T-cell (primary cell): ENCODE results near the gene UCK2. TPM values are rescaled to one million over a fixed set of nuclear protein-coding genes. Genes with fewer than 3 reads are reported as not detected.
"Not testable (repeated sequence)": the region's sequence is repeated elsewhere in the genome, so short reads cannot be mapped to it uniquely, and the experiment has no call there.

Experiments
- ATAC-seq, 4 experiments: fragments of 200-7000 bp in 3 of 4; fragments of 150-1000 bp in 1 of 4; cut with Tn5 transposase; replicated peaks in 1 of 4; 1 replicate in 3 of 4; 2 replicates in 1 of 4; pipeline ENCODE4 v1.10.0; 2021; ENCODE audit warnings: moderate library complexity in 3 of 4, mild to moderate bottlenecking in 2 of 4, moderate number of reproducible peaks in 1 of 4
- CTCF ChIA-PET, 2 donors: fragments of 300-600 bp; sonication (Branson Sonifier 250); formaldehyde crosslinking; loops; one replicate each; lab custom pipeline; 2022; ENCODE audit warnings: antibody characterized with exemption in 2 of 2; lab: Charles Lee
- POLR2A ChIA-PET, 2 donors: fragments of 300-600 bp; sonication (Branson Sonifier 250); formaldehyde crosslinking; loops; one replicate each; lab custom pipeline; 2022; ENCODE audit warnings: antibody characterized with exemption in 2 of 2; lab: Charles Lee
- DNase-seq, 35 experiments: peaks; one replicate each; pipeline versions ENCODE4 v3.0.0 to v3.0.0-alpha.2; 2013 to 2023
- H3K27ac ChIP-seq: one replicate; pipeline ENCODE4 v1.5.1; 2013; ENCODE audit warnings: low read length
- H3K27me3 ChIP-seq, 2 experiments: replicated peaks in 1 of 2; 1 replicate in 1 of 2; 2 replicates in 1 of 2; pipeline versions ENCODE4 v1.6.1 to v1.7.0; 2013; ENCODE audit warnings: low read length in 1 of 2, mixed read lengths in 1 of 2; ENCODE audit not compliant: control insufficient read depth in 2 of 2, insufficient read depth in 2 of 2; ENCODE audit errors: extremely low read depth in 1 of 2
- H3K36me3 ChIP-seq, 2 donors: 1 replicate in 1 of 2; 2 replicates in 1 of 2; pipeline versions ENCODE4 v1.6.1 to v1.7.0; 2013; ENCODE audit warnings: low read length in 1 of 2; ENCODE audit not compliant: control insufficient read depth in 2 of 2, insufficient read depth in 1 of 2; ENCODE audit errors: extremely low read depth in 1 of 2
- H3K4me1 ChIP-seq, 2 experiments: 1 replicate in 1 of 2; 2 replicates in 1 of 2; pipeline versions ENCODE4 v1.6.1 to v1.7.0; 2013; ENCODE audit warnings: low read length in 2 of 2, mixed read lengths in 1 of 2; ENCODE audit not compliant: insufficient read depth in 2 of 2, control insufficient read depth in 1 of 2; ENCODE audit errors: extremely low read depth in 1 of 2
- H3K4me3 ChIP-seq, 2 donors: 1 replicate in 1 of 2; 2 replicates in 1 of 2; pipeline versions ENCODE4 v1.5.1 to v1.7.0; 2013; ENCODE audit warnings: mild to moderate bottlenecking in 2 of 2, low read length in 1 of 2, moderate library complexity in 1 of 2; ENCODE audit not compliant: control insufficient read depth in 1 of 2; ENCODE audit errors: extremely low read depth in 1 of 2
- H3K9me3 ChIP-seq: 2 replicates; pipeline ENCODE4 v1.7.0; 2013
- H3K27ac Mint-ChIP-seq, 2 donors: one replicate each; pipeline ENCODE4 v1.8.0; 2020 to 2021; ENCODE audit warnings: mild to moderate bottlenecking in 2 of 2, mixed read lengths in 2 of 2
- H3K27me3 Mint-ChIP-seq, 2 donors: one replicate each; pipeline ENCODE4 v1.8.0; 2021 to 2022; ENCODE audit warnings: mixed read lengths in 2 of 2
- H3K36me3 Mint-ChIP-seq: one replicate; pipeline ENCODE4 v1.8.0; 2021; ENCODE audit warnings: mixed read lengths
- H3K4me1 Mint-ChIP-seq, 3 donors: one replicate each; pipeline ENCODE4 v1.8.0; 2020 to 2022; ENCODE audit warnings: mixed read lengths in 3 of 3, mild to moderate bottlenecking in 1 of 3
- H3K4me3 Mint-ChIP-seq, 3 donors: one replicate each; pipeline ENCODE4 v1.8.0; 2020 to 2022; ENCODE audit warnings: mild to moderate bottlenecking in 3 of 3, mixed read lengths in 3 of 3, moderate library complexity in 3 of 3
- H3K9me3 Mint-ChIP-seq, 3 donors: one replicate each; pipeline ENCODE4 v1.8.0; 2020 to 2022; ENCODE audit warnings: mixed read lengths in 3 of 3
- WGBS: methylation state at CpG from one replicate; pipeline ENCODE4 v1.1.5; 2013; ENCODE audit warnings: missing lambda C conversion rate; ENCODE audit not compliant: insufficient coverage; 5-methylcytosine and 5-hydroxymethylcytosine counted together
- total RNA-seq, 35 experiments: library from RNA in 6 of 35; stranded (reverse) in 6 of 35; fragments of 120-200 nt in 1 of 35; gene quantifications; one replicate each; pipeline versions ENCODE4 v1.2.1 to v1.2.4 and lab custom pipeline; 2013 to 2026

Gene UCK2
- total RNA-seq, 5 donors from 2014 or later (not counting 1 experiment from before 2014, with no cell fraction given), result 2.8 to 9.0 (median 6.9) TPM

GRCh38 chr1:165799387-165799786 lies 28.0 kb upstream of the UCK2 start:
- Mint-ChIP-seq H3K4me1 (no peaks in the 10 kb centered on the region), H3K4me3 (no peak overlapping the region), H3K36me3 (no peaks in the 10 kb centered on the region), H3K27me3 (peaks cover 8 to 32% of the 10 kb centered on the region in 2 donors), H3K9me3 (peaks cover 0 to 9% (median 0%) of the 10 kb centered on the region in 3 donors), H3K27ac (no peak overlapping the region)
- ChIA-PET CTCF (interaction anchor here in 1 of 2 donors (0.6 kb wide), 1 partner anchor 18 kb away, joined by 8 read pairs; no protein-coding TSS in a partner anchor), POLR2A (no interaction called here)
- no peaks in the 10 kb centered on the region for H3K4me1 ChIP-seq
- H3K27me3 ChIP-seq, result peaks cover 0 to 12% of the 10 kb centered on the region in 2 experiments
- no peak for DNase-seq
- no peaks in the 10 kb centered on the region for H3K9me3 ChIP-seq
- no peak overlapping the region for H3K27ac ChIP-seq
- ATAC-seq, result no peak
- no peaks in the 10 kb centered on the region for H3K36me3 ChIP-seq
- no peak overlapping the region for H3K4me3 ChIP-seq

- H3K9me3 Mint-ChIP-seq, H3K36me3 Mint-ChIP-seq, H3K27ac ChIP-seq, H3K9me3 ChIP-seq, H3K27me3 ChIP-seq, H3K4me1 ChIP-seq, H3K4me1 Mint-ChIP-seq, H3K27ac Mint-ChIP-seq, H3K4me3 ChIP-seq, CTCF ChIA-PET, DNase-seq, POLR2A ChIA-PET, ATAC-seq, H3K36me3 ChIP-seq, H3K4me3 Mint-ChIP-seq: not testable (repeated sequence)
- H3K27me3 Mint-ChIP-seq, result peaks cover 3 to 15% of the 10 kb centered on the region in 2 donors
- no CpG with 5 or more reads among the region's 1 CpG for WGBS
These were observed 22.9 kb upstream of the UCK2 start for GRCh38 chr1:165804513-165804912.

- no peak overlapping the region for H3K4me3 ChIP-seq
- H3K4me1 Mint-ChIP-seq, result no peaks in the 10 kb centered on the region
- no peak for DNase-seq
- no peaks in the 10 kb centered on the region for H3K36me3 Mint-ChIP-seq
- H3K9me3 Mint-ChIP-seq, result no peaks in the 10 kb centered on the region
- H3K4me1 ChIP-seq, result no peaks in the 10 kb centered on the region
- H3K27me3 Mint-ChIP-seq, result peaks cover 0 to 8% of the 10 kb centered on the region in 2 donors
- no peak overlapping the region for H3K4me3 Mint-ChIP-seq
- H3K36me3 ChIP-seq, result no peaks in the 10 kb centered on the region
- H3K27me3 ChIP-seq, result peaks cover 0 to 4% of the 10 kb centered on the region in 2 experiments
- ATAC-seq, result no peak
- no peak overlapping the region for H3K27ac ChIP-seq
- H3K27ac Mint-ChIP-seq, result no peak overlapping the region
- CTCF ChIA-PET, result no interaction called here
- POLR2A ChIA-PET, result no interaction called here
- no peaks in the 10 kb centered on the region for H3K9me3 ChIP-seq
These were observed 19.8 kb upstream of the UCK2 start for GRCh38 chr1:165807613-165808012.

GRCh38 chr1:165815725-165816124 lies 11.7 kb upstream of the UCK2 start:
- CTCF ChIA-PET, result interaction anchor here in 1 of 2 donors (0.6 kb wide), 1 partner anchor 446 kb away, joined by 3 read pairs; no protein-coding TSS in a partner anchor
- peaks cover 3 to 5% of the 10 kb centered on the region in 2 donors for H3K27me3 Mint-ChIP-seq
- 63% methylated on average over 1 of the region's 3 CpGs for WGBS

GRCh38 chr1:165816157-165816556 lies 11.3 kb upstream of the UCK2 start:
- Mint-ChIP-seq H3K27me3 (peaks cover 3 to 5% of the 10 kb centered on the region in 2 donors), H3K27ac (no peak overlapping the region), H3K4me1 (no peaks in the 10 kb centered on the region), H3K9me3 (no peaks in the 10 kb centered on the region), H3K36me3 (no peaks in the 10 kb centered on the region), H3K4me3 (no peak overlapping the region)
- CTCF ChIA-PET, result interaction anchor here in 1 of 2 donors (0.6 kb wide), 1 partner anchor 446 kb away, joined by 3 read pairs; no protein-coding TSS in a partner anchor
- DNase-seq (no peak), ATAC-seq (no peak)
- 43% methylated on average over 2 of the region's 3 CpGs for WGBS
- no peaks in the 10 kb centered on the region for H3K4me1 ChIP-seq
- H3K9me3 ChIP-seq, result no peaks in the 10 kb centered on the region
- H3K27me3 ChIP-seq, result peaks cover 0 to 9% of the 10 kb centered on the region in 2 experiments
- H3K4me3 ChIP-seq, result no peak overlapping the region
- POLR2A ChIA-PET, result no interaction called here
- H3K27ac ChIP-seq, result no peak overlapping the region
- H3K36me3 ChIP-seq, result no peaks in the 10 kb centered on the region

More at GRCh38 chr1:165815725-165816124, 11.7 kb upstream of the UCK2 start:
- Mint-ChIP-seq H3K9me3 (no peaks in the 10 kb centered on the region), H3K4me1 (no peaks in the 10 kb centered on the region), H3K36me3 (no peaks in the 10 kb centered on the region), H3K4me3 (no peak overlapping the region), H3K27ac (no peak overlapping the region)
- DNase-seq, result no peak
- POLR2A ChIA-PET, result no interaction called here
- Histone ChIP-seq H3K4me3 (no peak overlapping the region), H3K27me3 (peaks cover 0 to 9% of the 10 kb centered on the region in 2 experiments), H3K9me3 (no peaks in the 10 kb centered on the region), H3K36me3 (no peaks in the 10 kb centered on the region), H3K27ac (no peak overlapping the region), H3K4me1 (no peaks in the 10 kb centered on the region)
- no peak for ATAC-seq

GRCh38 chr1:165816826-165817497 lies 10.5 kb upstream of the UCK2 start:
- DNase-seq (no peak), ATAC-seq (no peak)
- Mint-ChIP-seq H3K36me3 (no peaks in the 10 kb centered on the region), H3K9me3 (no peaks in the 10 kb centered on the region), H3K27ac (no peak overlapping the region), H3K27me3 (peaks cover 3% of the 10 kb centered on the region in 2 donors), H3K4me3 (no peak overlapping the region), H3K4me1 (no peaks in the 10 kb centered on the region)
- H3K36me3 ChIP-seq, result no peaks in the 10 kb centered on the region
- no peaks in the 10 kb centered on the region for H3K9me3 ChIP-seq
- POLR2A ChIA-PET, result no interaction called here
- CTCF ChIA-PET, result interaction anchor here in 1 of 2 donors (0.7 kb wide), 1 partner anchor 17 kb away, joined by 8 read pairs; no protein-coding TSS in a partner anchor
- no peak overlapping the region for H3K4me3 ChIP-seq
- no peaks in the 10 kb centered on the region for H3K4me1 ChIP-seq
- 80% methylated on average over 2 of the region's 13 CpGs for WGBS
- peaks cover 0 to 9% of the 10 kb centered on the region in 2 experiments for H3K27me3 ChIP-seq
- no peak overlapping the region for H3K27ac ChIP-seq
